Loucy (cell line): Measurements from ENCODE around the gene KCNJ11.

Experiments
- H2AFZ ChIP-seq: fragments of 200-600 bp; sonication (generic); 2 replicates; pipeline ENCODE4 v1.6.0; 2016; ENCODE audit warnings: antibody characterized with exemption, mild to moderate bottlenecking, low read length, moderate library complexity
- H3F3A ChIP-seq: fragments of 200-600 bp; 2 replicates; pipeline ENCODE4 v1.6.0; 2016; ENCODE audit warnings: antibody characterized with exemption, low read depth, mild to moderate bottlenecking
- H3K27me3 ChIP-seq: fragments of 200-600 bp; sonication (generic); 2 replicates; pipeline ENCODE4 v1.6.1; 2014; ENCODE audit warnings: low read length, mild to moderate bottlenecking; ENCODE audit not compliant: insufficient read depth, poor library complexity, severe bottlenecking
- H3K36me3 ChIP-seq: fragments of 200-600 bp; sonication (generic); 2 replicates; pipeline ENCODE4 v1.6.1; 2016; ENCODE audit warnings: low read length; ENCODE audit not compliant: insufficient read depth
- H3K4me1 ChIP-seq: fragments of 200-600 bp; sonication (generic); 2 replicates; pipeline ENCODE4 v1.5.1; 2014; ENCODE audit warnings: low read length, mild to moderate bottlenecking; ENCODE audit not compliant: insufficient read depth, poor library complexity, severe bottlenecking
- H3K4me2 ChIP-seq: fragments of 200-600 bp; sonication (generic); 2 replicates; pipeline ENCODE4 v1.6.0; 2014; ENCODE audit warnings: antibody characterized with exemption, low read length, low read depth, mild to moderate bottlenecking; ENCODE audit not compliant: poor library complexity, severe bottlenecking
- H3K4me3 ChIP-seq: fragments of 200-600 bp; sonication (generic); 2 replicates; pipeline ENCODE4 v1.5.1; 2014; ENCODE audit warnings: low read length, mild to moderate bottlenecking, mixed read lengths; ENCODE audit not compliant: poor library complexity, severe bottlenecking
- H3K79me2 ChIP-seq: fragments of 200-600 bp; sonication (generic); 2 replicates; pipeline ENCODE4 v1.6.1; 2014; ENCODE audit warnings: low read length; ENCODE audit not compliant: insufficient read depth
- H3K9ac ChIP-seq: fragments of 200-600 bp; sonication (generic); 2 replicates; pipeline ENCODE4 v1.6.0; 2014; ENCODE audit warnings: mild to moderate bottlenecking, low read depth, low read length, moderate library complexity; ENCODE audit not compliant: poor library complexity, severe bottlenecking
- H3K9me2 ChIP-seq: fragments of 200-600 bp; sonication (generic); replicated peaks from 2 replicates; pipeline ENCODE4 v1.6.1; 2016; ENCODE audit warnings: low read depth, low read length, mixed read lengths
- H3K9me3 ChIP-seq: fragments of 200-600 bp; sonication (generic); 2 replicates; pipeline ENCODE4 v1.6.1; 2014; ENCODE audit warnings: mild to moderate bottlenecking, antibody characterized with exemption, low read length, low read depth; ENCODE audit not compliant: insufficient read depth
- H4K20me1 ChIP-seq: fragments of 200-600 bp; sonication (generic); 2 replicates; pipeline ENCODE4 v1.6.0; 2014; ENCODE audit warnings: antibody characterized with exemption, low read length, mild to moderate bottlenecking; ENCODE audit not compliant: insufficient read depth, poor library complexity, severe bottlenecking
- EZH2phosphoT487 ChIP-seq: fragments of 200-600 bp; IDR thresholded peaks from 2 replicates; pipeline ENCODE4 v1.6.1; 2018; ENCODE audit warnings: antibody characterized with exemption, mild to moderate bottlenecking, moderate library complexity, borderline replicate concordance
- TF ChIP-seq, protein P1 (sequence below): fragments of 200-600 bp; sonication (generic); conservative IDR thresholded peaks from 2 replicates; pipeline ENCODE4 v1.5.1; 2014; ENCODE audit warnings: mild to moderate bottlenecking, antibody characterized with exemption, low read length

KCNJ11 gene

DNA sequence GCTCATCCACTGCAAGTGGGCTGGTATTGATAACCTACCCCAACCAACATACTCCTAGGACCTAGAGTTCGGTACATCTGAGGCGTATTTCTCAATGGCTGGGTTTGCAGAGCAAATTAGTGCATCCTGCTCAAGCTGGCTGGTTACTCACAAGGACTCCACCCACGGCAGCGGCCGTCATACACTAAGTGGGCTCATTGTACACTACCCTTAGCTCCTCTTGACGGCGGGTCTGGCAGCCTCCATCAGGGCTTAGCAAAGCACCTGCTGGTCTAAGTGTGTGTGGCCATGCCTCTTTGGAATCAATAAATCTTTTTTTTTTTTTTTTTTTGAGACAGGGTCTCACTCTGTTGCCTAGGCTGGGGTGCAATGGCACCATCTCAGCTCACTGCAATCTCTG is 20.2 kb upstream of the KCNJ11 start:
- Histone ChIP-seq H3K4me1 (no peaks in the 10 kb centered on the region), H4K20me1 (no peaks in the 10 kb centered on the region), H3K27me3 (no peaks in the 10 kb centered on the region), H3K9ac (no peak overlapping the region), H3K9me2 (no peaks in the 10 kb centered on the region), H3F3A (no peaks in the 10 kb centered on the region), H3K9me3 (no peaks in the 10 kb centered on the region), H3K79me2 (no peaks in the 10 kb centered on the region), H3K4me3 (no peak overlapping the region), H3K36me3 (no peaks in the 10 kb centered on the region), H3K4me2 (no peak overlapping the region), H2AFZ (no peak overlapping the region)
- TF ChIP-seq, protein P1, sequence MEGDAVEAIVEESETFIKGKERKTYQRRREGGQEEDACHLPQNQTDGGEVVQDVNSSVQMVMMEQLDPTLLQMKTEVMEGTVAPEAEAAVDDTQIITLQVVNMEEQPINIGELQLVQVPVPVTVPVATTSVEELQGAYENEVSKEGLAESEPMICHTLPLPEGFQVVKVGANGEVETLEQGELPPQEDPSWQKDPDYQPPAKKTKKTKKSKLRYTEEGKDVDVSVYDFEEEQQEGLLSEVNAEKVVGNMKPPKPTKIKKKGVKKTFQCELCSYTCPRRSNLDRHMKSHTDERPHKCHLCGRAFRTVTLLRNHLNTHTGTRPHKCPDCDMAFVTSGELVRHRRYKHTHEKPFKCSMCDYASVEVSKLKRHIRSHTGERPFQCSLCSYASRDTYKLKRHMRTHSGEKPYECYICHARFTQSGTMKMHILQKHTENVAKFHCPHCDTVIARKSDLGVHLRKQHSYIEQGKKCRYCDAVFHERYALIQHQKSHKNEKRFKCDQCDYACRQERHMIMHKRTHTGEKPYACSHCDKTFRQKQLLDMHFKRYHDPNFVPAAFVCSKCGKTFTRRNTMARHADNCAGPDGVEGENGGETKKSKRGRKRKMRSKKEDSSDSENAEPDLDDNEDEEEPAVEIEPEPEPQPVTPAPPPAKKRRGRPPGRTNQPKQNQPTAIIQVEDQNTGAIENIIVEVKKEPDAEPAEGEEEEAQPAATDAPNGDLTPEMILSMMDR = no peak
- no peak for TF ChIP-seq EZH2phosphoT487

DNA sequence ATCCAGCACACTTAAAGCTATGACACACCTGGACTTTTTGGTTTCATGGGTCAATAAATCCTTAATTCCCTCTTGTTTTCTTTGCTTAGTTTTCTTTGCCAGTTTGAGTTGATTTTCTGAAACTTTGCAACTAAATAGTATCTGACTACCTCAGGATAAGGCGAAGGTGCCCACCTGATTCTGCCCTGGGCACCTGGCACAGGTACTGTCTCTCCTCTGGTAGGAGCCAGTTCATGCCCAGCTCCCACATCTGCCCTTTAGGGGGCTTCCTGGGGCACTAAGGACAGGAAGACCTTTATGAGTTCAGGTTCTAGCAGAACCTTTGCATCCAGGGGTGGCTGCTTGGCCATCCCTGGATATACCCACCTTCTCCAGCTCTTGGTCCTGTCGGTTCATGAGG is 19.6 kb upstream of the KCNJ11 start:
- Histone ChIP-seq H3K27me3 (no peaks in the 10 kb centered on the region), H2AFZ (no peak overlapping the region), H3K4me3 (no peak overlapping the region), H3K9ac (no peak overlapping the region), H3K79me2 (no peaks in the 10 kb centered on the region), H3K4me1 (no peaks in the 10 kb centered on the region), H3K9me2 (no peaks in the 10 kb centered on the region), H3K36me3 (no peaks in the 10 kb centered on the region), H3K4me2 (no peak overlapping the region), H3F3A (no peaks in the 10 kb centered on the region), H4K20me1 (no peaks in the 10 kb centered on the region), H3K9me3 (no peaks in the 10 kb centered on the region)
- TF ChIP-seq, protein P1 = no peak
- TF ChIP-seq EZH2phosphoT487 = no peak

GRCh38 chr11:17407575-17407974 is 19.1 kb upstream of the KCNJ11 start:
- no peaks in the 10 kb centered on the region for H3F3A ChIP-seq
- H3K4me1 ChIP-seq = no peaks in the 10 kb centered on the region
- TF ChIP-seq, protein P1 = no peak
- H2AFZ ChIP-seq = no peak overlapping the region
- H3K27me3 ChIP-seq = no peaks in the 10 kb centered on the region
- no peak overlapping the region for H3K4me2 ChIP-seq
- no peak overlapping the region for H3K4me3 ChIP-seq
- no peaks in the 10 kb centered on the region for H3K9me2 ChIP-seq
- no peaks in the 10 kb centered on the region for H3K36me3 ChIP-seq
- no peak overlapping the region for H3K9ac ChIP-seq
- H4K20me1 ChIP-seq = no peaks in the 10 kb centered on the region
- no peaks in the 10 kb centered on the region for H3K79me2 ChIP-seq
- no peaks in the 10 kb centered on the region for H3K9me3 ChIP-seq
